Esophagus (tissue), 2 donors: ENCODE data around the gene C1orf35. TPM values are rescaled to one million over a fixed set of nuclear protein-coding genes. Genes with fewer than 3 reads are reported as not detected.

Source experiments
- H3K27ac ChIP-seq, 2 donors: one replicate each; pipeline ENCODE4 v1.5.1; 2013; ENCODE audit warnings: low read depth in 2 of 2, mild to moderate bottlenecking in 2 of 2, inconsistent platforms in 1 of 2, low read length in 1 of 2, moderate library complexity in 1 of 2
- H3K27me3 ChIP-seq, 2 donors: one replicate each; pipeline ENCODE4 v1.6.1; 2013; ENCODE audit warnings: low read length in 2 of 2, control low read depth in 1 of 2, mild to moderate bottlenecking in 1 of 2; ENCODE audit not compliant: insufficient read depth in 2 of 2, control insufficient read depth in 1 of 2
- H3K36me3 ChIP-seq, 2 donors: one replicate each; pipeline ENCODE4 v1.6.1; 2013; ENCODE audit warnings: low read length in 1 of 2; ENCODE audit not compliant: control insufficient read depth in 2 of 2, insufficient read depth in 2 of 2
- H3K4me1 ChIP-seq, 2 donors: one replicate each; pipeline ENCODE4 v1.6.1; 2013; ENCODE audit warnings: low read length in 1 of 2; ENCODE audit not compliant: control insufficient read depth in 2 of 2, insufficient read depth in 2 of 2
- H3K4me3 ChIP-seq, 2 donors: one replicate each; pipeline ENCODE4 v1.5.1; 2013; ENCODE audit warnings: low read length in 2 of 2, mild to moderate bottlenecking in 2 of 2, low read depth in 1 of 2, moderate library complexity in 1 of 2
- H3K9me3 ChIP-seq, 2 donors: one replicate each; pipeline ENCODE4 v1.6.1; 2013; ENCODE audit warnings: mild to moderate bottlenecking in 2 of 2, low read depth in 1 of 2, low read length in 1 of 2, moderate library complexity in 1 of 2; ENCODE audit not compliant: control insufficient read depth in 2 of 2, insufficient read depth in 1 of 2
- WGBS, 2 donors: extraction: QIAGEN DNeasy Blood & Tissue Kit; methylation state at CpG; one replicate each; pipeline ENCODE4 v1.1.7; 2013; 5-methylcytosine and 5-hydroxymethylcytosine counted together
- polyA plus RNA-seq, 2 donors: library from polyadenylated mRNA; stranded (reverse); fragments of 200-250 nt; gene quantifications; one replicate each; pipeline ENCODE4 v1.2.3, GENCODE V29; 2013
- donor health status: healthy with polysubstance abuse.
- donor health status: Bipolar disorder and iron deficiency.

The C1orf35 gene
- polyA plus RNA-seq, 2 donors = 18.4 to 26.0 TPM

DNA sequence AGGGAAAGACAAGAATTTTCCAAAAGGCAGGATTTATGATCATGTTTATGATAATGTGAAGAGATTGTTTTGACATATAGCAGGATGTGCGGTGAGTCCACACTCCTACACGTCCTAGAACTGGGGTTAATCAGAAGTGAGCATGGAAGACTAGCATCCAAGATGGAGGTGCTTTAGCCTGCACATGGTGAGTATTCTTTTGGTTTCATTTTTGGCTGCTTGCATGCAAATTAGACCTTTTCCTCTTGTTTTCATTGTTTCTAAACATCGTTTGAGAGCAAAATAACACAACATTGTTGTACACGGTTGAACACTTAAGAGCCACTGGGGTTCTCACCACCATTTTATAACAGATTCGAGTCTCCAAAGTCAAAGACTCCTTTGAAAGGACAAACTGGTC lies 22.1 kb upstream of the C1orf35 start:
- Histone ChIP-seq H3K9me3 (no peaks in the 10 kb centered on the region), H3K4me1 (no peaks in the 10 kb centered on the region), H3K27me3 (no peaks in the 10 kb centered on the region), H3K27ac (no peak overlapping the region), H3K36me3 (no peaks in the 10 kb centered on the region), H3K4me3 (no peak overlapping the region)
- WGBS, 2 donors = 79 to 82% methylated on average over 5 of the region's 5 CpGs

DNA sequence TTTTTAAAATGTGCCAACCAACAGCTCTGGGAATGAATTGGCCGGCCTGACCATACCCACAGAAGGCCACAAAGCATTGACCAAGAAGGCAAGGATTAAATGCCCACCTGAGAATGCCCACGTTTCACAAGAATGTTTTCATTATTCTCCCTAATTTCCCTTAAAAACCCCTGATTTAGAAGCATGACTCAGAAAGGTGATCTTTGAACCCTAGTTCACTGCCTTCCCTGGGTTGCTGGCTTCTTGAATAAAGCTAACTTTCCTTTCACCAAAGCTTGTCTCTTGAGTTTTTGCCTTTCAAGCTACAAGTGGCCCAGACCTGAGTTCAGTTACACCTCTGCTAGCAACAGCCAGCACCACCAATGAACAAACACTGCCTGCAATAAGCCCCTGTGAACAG lies 20.4 kb upstream of the C1orf35 start:
- no peaks in the 10 kb centered on the region for H3K36me3 ChIP-seq
- H3K27ac ChIP-seq = no peak overlapping the region
- H3K4me3 ChIP-seq = no peak overlapping the region
- 76 to 81% methylated on average over 2 of the region's 2 CpGs for WGBS, 2 donors
- no peaks in the 10 kb centered on the region for H3K4me1 ChIP-seq
- H3K9me3 ChIP-seq = no peaks in the 10 kb centered on the region
- H3K27me3 ChIP-seq = no peaks in the 10 kb centered on the region

DNA sequence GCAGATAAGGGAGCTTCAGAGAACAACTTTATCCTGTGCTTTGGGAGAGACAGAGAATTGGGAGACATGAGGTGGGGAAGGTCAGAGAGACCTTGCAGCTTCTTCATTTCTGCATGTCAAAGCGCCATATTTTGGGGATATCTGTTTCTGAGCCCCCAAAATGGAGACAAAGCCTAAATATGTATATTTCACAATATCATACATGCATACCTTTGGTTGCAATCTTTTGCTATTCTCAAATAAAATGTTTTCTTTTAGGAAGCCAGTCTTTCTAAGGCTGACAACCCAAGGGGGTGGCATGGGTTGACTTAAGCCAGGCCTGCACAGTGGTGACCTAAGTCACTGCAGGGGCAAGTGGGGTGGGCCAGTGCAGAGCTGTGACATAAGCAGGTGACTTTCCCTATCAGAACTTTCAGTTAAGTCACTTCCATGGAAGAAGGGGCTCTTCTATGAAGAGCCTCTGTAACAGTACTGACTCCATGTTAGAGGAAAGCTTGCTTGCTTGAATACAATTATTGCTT lies 19.9 kb upstream of the C1orf35 start:
- no peak overlapping the region for H3K27ac ChIP-seq
- WGBS, 2 donors = 79 to 86% methylated on average over 1 of the region's 1 CpG

DNA sequence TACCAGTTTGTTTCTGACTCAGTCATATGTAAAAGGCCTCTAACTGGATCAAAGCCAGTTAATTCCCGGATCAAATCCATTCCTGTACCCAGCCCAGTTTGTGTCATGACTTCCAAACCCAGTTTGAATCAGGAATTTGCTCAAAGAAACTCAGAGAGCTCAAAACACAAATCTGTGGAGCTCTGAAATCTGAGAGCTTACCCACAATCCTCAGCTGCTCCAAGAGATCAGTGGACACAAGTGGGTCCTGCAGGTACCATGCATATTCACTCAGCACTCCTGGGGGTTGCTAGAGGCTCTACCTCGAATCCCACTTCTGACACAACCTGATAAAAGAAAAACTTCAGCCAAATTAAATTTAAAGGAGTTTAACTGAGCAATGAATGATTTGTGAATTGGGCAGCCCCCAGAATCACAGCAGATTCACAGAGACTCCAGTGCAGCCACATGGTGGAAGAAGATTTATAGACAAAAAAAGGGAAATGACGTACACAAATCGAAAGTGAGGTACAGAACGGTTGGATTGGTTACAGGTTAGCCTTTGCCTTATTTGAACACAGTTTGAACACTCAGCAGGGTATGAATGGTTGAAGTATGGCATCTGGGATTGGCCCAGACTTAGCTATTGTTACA lies 17.8 kb upstream of the C1orf35 start:
- Histone ChIP-seq H3K27ac (no peak overlapping the region), H3K27me3 (no peaks in the 10 kb centered on the region), H3K9me3 (no peaks in the 10 kb centered on the region), H3K4me1 (no peaks in the 10 kb centered on the region), H3K4me3 (no peak overlapping the region), H3K36me3 (no peaks in the 10 kb centered on the region)
- WGBS, 2 donors = 60 to 69% methylated on average over 5 of the region's 5 CpGs

More for the DNA sequence above, 19.9 kb upstream of the C1orf35 start:
- no peaks in the 10 kb centered on the region for H3K4me1 ChIP-seq
- no peaks in the 10 kb centered on the region for H3K9me3 ChIP-seq
- no peaks in the 10 kb centered on the region for H3K27me3 ChIP-seq
- no peaks in the 10 kb centered on the region for H3K36me3 ChIP-seq
- H3K4me3 ChIP-seq = no peak overlapping the region

DNA sequence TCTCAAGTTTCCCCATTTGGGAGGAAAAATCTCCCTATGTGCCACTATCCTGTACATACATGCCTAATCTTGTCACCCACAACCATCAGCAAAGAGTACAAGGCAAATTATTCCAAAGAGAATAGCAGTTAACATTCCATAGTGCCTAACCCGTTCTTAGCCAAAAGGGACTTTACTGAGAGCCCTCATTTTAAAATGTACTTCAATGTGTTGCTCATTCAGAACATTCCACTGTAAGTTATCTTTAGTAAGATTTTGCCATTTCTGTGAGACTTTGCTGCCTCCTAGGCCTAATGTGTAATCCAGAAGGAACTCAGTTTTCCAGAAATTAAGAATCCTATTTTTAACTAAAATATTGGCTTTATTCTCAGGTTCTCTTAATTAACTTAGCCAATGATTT lies 17.2 kb upstream of the C1orf35 start:
- Histone ChIP-seq H3K4me3 (no peak overlapping the region), H3K36me3 (no peaks in the 10 kb centered on the region), H3K9me3 (no peaks in the 10 kb centered on the region), H3K4me1 (no peaks in the 10 kb centered on the region), H3K27me3 (no peaks in the 10 kb centered on the region), H3K27ac (no peak overlapping the region)
- 40 to 62% methylated on average over 1 of the region's 1 CpG for WGBS, 2 donors

DNA sequence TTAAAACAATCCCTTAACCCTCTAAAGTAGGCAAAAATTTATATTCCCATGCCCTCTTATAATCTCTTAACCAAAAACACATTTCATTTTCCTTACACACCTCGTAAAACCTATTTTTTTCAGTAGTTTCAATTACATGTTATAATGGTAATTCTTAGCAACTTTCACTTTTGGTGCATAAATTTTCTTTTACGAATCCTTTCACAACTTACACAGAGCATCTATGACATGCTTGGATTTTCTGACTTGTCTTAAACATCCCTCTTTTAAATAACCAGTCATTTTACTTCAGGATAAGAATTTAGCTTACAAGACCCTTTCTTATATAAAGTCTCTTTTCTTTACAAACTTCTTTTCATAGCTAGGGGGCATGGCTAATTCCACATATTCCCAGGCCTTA lies 14.9 kb upstream of the C1orf35 start:
- no peak overlapping the region for H3K4me3 ChIP-seq
- no peaks in the 10 kb centered on the region for H3K4me1 ChIP-seq
- H3K27ac ChIP-seq = no peak overlapping the region
- no peaks in the 10 kb centered on the region for H3K9me3 ChIP-seq
- no peaks in the 10 kb centered on the region for H3K27me3 ChIP-seq
- 83 to 87% methylated on average over 2 of the region's 2 CpGs for WGBS, 2 donors
- H3K36me3 ChIP-seq = no peaks in the 10 kb centered on the region

DNA sequence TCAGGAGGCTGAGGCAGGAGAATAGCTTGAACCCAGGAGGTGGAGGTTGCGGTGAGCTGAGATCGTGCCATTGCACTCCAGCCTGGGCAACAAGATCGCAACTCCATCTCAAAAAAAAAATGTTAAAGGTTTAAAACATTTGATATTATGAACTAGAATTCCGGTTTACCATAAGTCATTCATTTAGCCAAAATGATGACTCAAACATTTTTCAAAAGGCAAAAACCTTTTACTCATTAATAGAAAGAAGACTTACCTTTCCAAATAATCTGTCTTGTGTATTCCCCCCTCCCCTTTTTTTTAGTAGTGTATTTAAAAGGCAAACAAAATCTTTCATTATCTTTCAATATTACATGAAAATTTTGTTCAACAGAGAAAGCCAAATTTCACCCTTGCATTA lies 14.2 kb upstream of the C1orf35 start:
- Histone ChIP-seq H3K9me3 (no peaks in the 10 kb centered on the region), H3K4me1 (no peaks in the 10 kb centered on the region), H3K27ac (no peak overlapping the region), H3K36me3 (no peaks in the 10 kb centered on the region), H3K4me3 (no peak overlapping the region), H3K27me3 (no peaks in the 10 kb centered on the region)
- 97% methylated on average over 4 of the region's 4 CpGs for WGBS, 2 donors

DNA sequence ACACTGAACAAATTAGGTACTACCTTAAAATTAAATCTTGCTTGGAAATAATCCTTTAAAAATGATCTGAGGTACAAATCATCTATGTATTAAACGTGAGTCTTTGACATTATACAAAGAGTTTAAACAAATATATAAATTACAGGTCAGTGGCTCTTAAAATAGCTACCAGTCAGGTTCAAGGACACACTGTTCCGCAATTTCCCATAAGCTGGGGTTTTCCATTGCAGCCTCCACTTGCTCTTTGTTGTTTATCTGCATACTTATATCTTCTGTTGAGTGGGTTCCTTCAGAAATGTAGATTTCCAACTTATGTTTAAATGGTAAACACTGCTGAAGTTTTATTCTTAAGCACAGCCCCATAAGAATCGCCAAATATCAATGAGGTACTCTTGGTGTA lies 11.7 kb upstream of the C1orf35 start:
- Histone ChIP-seq H3K4me1 (no peaks in the 10 kb centered on the region), H3K27me3 (no peaks in the 10 kb centered on the region), H3K27ac (no peak overlapping the region), H3K9me3 (no peaks in the 10 kb centered on the region), H3K4me3 (no peak overlapping the region), H3K36me3 (no peaks in the 10 kb centered on the region)
- WGBS, 2 donors = 69 to 74% methylated on average over 3 of the region's 3 CpGs

DNA sequence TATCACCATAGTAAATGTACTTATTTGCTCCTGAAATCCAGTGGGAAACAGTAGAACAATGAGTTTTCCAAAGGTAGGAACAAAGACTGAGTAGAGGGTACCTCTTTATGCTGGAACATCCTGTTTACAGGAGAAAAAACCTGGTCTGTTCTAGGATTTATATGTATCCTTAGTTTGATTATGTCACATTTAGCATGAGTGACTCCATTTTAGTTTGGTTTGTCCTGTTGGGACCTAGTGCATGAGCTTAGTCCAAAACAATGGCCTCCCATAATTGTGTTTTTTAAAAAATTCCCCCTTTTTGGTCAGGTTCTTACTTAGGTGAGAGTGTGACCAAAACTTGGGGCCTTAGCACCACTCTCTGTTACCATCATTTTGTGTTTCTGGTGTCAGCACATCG lies 9.5 kb upstream of the C1orf35 start:
- Histone ChIP-seq H3K27me3 (no peaks in the 10 kb centered on the region), H3K9me3 (no peaks in the 10 kb centered on the region), H3K4me3 (no peak overlapping the region), H3K4me1 (peaks cover 0 to 3% of the 10 kb centered on the region in 2 donors), H3K36me3 (peaks cover 0 to 3% of the 10 kb centered on the region in 2 donors), H3K27ac (no peak overlapping the region)
- WGBS, 2 donors = 80 to 87% methylated on average over 1 of the region's 1 CpG

DNA sequence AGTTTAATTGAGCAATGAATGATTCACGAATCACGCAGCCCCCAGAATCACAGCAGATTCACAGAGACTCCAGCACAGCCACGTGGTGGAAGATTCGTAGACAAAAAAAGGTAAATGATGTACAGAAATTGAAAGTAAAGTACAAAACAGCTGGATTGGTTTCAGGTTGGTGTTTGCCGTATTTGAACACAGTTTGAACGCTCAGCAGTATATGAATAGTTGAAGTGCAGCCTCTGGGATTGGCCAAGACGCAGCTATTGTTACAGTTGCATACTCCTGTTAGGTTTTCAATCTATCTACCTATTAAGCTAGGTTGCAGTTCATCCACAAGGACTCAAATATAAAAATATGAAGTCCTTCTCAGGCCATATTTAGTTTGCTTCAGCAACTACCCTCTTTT lies 9.0 kb upstream of the C1orf35 start:
- H3K27ac ChIP-seq = no peak overlapping the region
- H3K4me3 ChIP-seq = no peak overlapping the region
- WGBS, 2 donors = 87 to 88% methylated on average over 7 of the region's 7 CpGs
- peaks cover 0 to 5% of the 10 kb centered on the region in 2 donors for H3K36me3 ChIP-seq
- H3K27me3 ChIP-seq = no peaks in the 10 kb centered on the region
- peaks cover 0 to 3% of the 10 kb centered on the region in 2 donors for H3K4me1 ChIP-seq
- no peaks in the 10 kb centered on the region for H3K9me3 ChIP-seq
